Stimulated activated CD4-positive, alpha-beta T cell treated with anti-CD3 and anti-CD28 coated beads, Interleukin-2, amount 100 ng/mL, for 24 hours (primary cell): ENCODE measurements around the gene INSYN1.

Source experiments
- DNase-seq, 2 donors: peaks; one replicate each; pipeline ENCODE4 v3.0.0-alpha.2; 2020

The INSYN1 gene

GRCh38 chr15:73773428-73773827 lies 20.3 kb upstream of the INSYN1 start:
- no peak for DNase-seq

- no peak for DNase-seq
Measured at GRCh38 chr15:73771385-73772045, 18.4 kb upstream of the INSYN1 start.

DNA sequence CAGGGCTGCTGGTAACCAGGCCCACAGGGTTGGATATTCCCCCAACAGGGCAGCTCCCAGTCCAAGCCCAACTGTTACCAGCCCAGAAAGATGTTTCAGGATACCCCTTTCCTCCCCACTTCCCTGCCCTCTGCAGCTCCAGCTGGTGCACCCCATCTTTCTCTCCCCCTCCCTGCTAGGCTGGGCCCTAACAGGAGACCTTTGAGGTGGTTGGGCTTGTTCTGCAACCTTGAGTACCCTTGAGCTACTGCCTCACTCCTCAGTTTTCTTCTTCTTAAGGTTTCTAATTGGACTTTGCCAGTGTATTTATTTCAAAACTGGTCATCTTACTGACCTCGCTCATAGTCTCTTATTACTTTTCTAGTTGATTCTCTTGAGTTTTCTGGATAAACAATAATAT lies 16.9 kb upstream of the INSYN1 start:
- DNase-seq, result no peak

DNA sequence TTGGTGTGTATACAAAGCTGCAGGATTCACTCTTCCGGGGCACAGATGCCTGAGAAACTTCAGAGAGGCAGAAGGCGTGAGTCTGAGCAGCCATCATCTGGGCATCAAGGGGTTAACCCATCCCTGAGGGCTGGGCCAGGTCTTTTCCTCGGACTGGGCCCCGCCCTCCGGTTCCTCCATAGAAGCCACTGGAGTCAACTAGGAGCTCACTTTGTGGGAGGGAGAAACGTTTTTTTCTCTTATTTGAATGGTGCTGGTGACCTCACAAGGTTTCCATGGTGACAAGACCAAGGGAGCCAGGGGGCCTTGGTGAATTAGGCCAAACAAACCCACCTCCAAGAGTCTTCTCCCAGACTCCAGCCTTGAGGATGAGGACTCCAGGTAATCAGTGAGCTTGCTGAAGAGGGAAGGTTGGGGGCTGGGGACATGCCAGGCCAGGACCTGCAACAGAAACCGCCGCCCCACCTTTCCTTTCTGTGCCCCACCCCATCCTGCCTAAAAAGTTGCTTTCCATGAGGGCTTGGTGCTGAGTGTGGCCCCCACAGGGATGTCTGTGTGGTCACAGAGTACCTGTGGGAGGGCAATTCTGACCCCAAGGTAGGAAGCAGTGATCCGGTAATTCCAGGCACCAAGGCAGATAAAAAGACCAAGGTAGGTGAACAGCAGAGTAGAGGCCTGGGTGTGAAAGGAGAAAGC lies 14.8 kb upstream of the INSYN1 start:
- DNase-seq, result no peak

DNA sequence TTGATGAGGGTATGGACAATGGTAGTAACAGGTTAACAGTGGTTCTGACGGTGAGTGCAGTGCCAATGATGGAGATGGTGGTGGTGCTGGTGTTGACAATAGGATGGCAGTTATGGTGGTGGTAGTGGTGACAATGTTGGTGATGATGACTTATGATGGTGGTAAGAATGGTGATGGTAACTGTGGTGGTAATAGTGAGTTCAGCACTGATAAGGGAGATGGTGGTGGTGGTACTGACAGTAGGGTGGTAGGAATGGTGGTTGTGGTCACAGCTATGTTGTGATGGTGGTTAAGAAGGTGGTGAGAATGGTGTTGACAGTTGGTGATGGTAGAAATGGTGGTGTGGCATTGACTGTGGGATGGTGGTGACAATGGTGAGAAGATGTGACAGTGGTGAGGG lies 13.4 kb upstream of the INSYN1 start:
- no peak for DNase-seq

GRCh38 chr15:73765778-73766177 lies 12.6 kb upstream of the INSYN1 start:
- DNase-seq, result no peak

GRCh38 chr15:73763931-73764330 lies 10.8 kb upstream of the INSYN1 start:
- DNase-seq, result no peak

GRCh38 chr15:73760330-73761329 lies 7.5 kb upstream of the INSYN1 start:
- no peak for DNase-seq

DNA sequence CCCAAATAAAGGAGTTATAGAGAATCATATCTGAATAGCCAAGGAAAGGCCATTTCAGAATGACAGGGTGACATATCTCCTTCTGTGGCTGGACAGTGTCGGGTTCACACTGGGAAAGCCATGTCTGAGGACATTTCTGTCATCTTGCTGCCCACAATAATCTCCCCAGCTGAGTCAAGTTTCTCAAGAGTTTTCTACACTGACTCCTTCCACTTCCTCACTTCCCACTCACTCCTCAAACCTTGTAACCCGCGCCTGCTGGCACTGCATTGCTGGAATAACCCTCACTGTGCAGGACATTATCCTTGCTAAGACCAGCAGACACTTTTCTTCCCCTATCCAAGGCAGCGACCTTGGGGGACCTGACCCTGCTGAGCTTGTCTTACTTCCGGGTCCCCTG lies 5.3 kb upstream of the INSYN1 start:
- no peak for DNase-seq

DNA sequence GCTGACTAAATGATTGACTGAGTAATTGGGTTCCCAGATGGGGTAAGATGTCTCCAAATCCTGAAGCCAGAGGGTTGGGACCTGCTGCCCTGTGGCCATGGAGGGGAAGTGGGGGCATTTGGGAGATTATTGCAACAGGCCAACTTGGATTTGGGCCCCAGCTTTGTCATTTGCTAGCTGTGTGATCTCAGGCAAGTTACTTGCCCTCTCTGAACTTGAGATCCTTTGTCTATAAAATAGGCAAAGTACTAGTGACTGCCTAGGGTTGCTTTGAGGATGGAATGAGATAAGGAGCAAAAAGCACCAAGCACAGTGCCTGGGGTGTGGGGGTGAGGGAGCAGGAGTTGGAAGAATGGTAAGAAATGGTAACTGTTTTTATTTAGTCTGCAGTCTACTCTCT lies 4.4 kb upstream of the INSYN1 start:
- no peak for DNase-seq

GRCh38 chr15:73756947-73757513 lies 3.9 kb upstream of the INSYN1 start:
- DNase-seq, result no peak

DNA sequence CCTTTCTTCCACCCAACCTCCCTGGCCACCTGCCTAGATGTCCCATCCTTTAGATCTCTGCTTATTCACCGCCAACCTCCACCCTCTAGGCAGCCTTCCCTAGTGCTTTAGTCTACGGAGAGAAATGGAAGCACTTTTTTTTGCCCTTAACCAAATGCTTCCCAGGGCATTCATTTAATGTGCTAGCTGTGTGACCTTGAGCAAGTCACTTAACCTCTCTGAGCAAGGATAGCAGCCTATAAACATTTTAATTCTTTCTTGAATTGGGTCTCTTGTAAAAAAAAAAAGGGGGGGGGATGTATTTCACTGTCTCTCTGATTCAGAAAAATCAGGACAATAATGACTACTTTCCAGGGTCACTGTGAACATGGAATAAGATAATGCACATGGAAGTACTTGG lies 3.2 kb upstream of the INSYN1 start:
- DNase-seq, result no peak

DNA sequence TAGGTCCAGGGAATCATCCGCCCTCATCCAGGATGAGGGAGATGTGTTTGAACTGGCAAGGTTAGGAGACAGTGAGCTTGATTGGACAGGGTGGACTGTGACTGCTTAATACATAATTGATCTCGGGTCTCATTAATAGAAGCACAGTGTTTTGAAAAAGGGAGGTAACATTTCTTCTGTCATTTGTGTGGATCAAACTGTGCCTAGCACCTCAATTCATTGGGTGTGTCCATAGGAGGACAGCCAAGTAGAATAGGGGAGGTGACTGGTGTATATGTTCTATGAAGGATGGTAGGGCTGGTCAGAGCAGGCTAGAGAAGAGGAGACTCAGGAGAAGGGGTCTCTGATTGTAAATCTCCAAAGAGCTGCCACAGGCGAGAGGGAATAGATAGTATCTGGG lies 2.8 kb upstream of the INSYN1 start:
- DNase-seq, result no peak

- DNase-seq, result no peak
Measured at GRCh38 chr15:73755481-73755880, 2.3 kb upstream of the INSYN1 start.

DNA sequence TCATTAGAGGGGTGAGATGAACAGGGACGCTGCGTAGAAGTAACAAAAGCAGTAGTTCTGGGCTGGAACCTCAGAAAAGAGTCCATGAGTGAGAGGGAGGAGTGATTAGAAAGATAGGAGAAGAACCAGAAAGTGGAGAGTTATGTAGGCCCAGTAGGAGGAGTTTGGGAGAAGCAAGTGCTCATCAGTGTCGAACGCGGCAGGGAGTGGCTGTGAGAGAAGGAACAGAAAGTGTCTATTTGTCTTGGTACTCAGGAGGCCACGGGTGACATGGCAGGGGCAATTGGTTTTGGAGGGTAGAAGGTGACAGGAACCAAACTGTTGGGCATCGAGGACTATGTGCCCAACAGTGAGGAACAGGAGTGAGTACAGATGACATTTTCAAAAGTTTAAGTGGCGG lies 1.3 kb upstream of the INSYN1 start:
- no peak for DNase-seq

GRCh38 chr15:73752806-73753193 lies 351 bp downstream of the INSYN1 start:
- DNase-seq, result peak in 1 of 2 donors; percentile 6

DNA sequence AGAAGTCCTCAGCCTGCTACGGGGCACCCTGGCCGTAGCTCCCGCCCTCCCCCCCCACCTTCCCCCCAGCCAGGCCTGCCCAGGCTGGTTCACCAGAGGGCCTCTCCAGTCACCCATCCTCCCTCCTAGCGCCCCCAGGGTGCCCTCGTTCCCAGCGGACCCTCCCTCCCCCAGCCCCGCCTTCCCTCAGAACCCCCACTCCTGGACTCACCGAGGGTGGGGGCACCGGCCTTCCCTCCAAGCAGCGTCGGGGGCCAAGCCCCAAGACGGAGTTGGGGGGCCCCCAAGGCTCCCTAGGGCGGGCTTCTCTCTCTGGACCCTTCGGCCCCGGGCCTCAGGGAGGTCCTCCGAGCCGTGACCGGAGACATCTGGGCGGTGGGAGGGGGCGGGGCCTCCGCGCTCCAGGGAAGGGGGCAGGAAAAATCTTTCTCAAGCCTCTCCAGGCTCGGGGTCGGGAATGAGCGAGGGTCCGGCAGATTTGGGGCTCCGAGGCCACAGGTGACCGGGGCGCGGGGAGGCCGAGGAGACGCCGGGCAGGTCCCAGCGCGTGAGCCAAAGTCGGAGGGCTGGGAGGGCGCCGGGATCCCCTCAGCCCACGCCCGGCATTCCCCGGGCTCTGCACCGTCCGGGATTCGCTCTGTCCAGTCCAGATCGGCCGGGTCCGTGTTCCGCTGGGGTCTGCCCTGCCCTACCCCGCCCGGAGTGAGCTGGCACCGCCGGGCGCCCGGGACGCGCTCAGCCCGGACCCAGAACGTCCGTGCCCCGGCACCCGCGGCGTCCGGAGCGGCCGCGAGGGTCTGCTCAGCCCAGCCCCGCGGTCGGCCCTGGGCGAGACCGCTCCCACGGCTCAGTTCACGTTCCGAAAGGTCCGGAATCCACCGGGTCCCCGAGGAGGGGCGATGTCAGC lies 999 bp downstream of the INSYN1 start:
- no peak for DNase-seq

DNA sequence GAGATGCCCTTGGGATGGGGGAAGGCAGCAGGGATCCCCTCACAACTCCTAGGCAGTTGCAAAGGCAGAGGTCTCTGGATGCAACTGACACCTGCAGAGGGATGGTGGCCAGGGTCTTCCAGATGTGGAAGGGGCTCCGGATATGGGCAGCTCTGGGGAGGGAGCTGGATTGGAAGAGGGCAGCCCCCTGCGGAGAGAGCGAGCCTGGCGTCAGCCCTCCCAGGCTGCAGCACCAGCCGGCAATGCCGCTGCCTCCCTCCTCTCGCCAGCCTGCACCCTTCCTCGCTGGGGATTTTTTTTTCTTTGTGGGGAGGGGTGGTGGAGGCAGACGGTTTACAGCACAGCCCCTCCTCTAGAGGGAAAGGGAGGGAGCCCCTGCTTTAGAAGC lies 1.6 kb downstream of the INSYN1 start:
- no peak for DNase-seq

DNA sequence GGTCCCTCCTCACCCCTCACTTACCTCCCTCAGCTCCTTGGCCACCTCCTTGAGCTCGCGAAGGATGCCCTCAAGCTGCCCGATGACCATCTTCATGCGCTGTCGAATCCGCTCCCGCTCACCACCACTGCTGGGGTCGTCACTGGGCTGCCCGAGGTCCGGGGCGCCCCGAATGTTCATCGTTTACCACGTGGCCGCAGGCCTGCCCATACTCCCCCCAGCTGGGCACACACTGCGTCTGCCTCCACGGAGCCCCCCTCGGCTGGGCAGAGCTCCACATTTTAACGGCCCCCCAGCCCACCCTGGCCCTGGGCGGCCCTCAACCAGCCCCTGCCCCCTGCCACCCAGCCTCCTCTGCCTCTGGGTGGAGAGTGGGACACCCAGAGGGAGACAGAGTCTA lies 2.2 kb downstream of the INSYN1 start:
- DNase-seq, result no peak

- DNase-seq, result no peak
Measured at GRCh38 chr15:73750438-73750837, 2.7 kb downstream of the INSYN1 start.

- DNase-seq, result no peak
Measured at GRCh38 chr15:73749971-73750370, 3.2 kb downstream of the INSYN1 start.

- DNase-seq, result no peak
Measured at GRCh38 chr15:73749533-73749932, 3.6 kb downstream of the INSYN1 start.
